ENCODE measurements around the gene C5orf34.
"Not testable (repeated sequence)": the region's sequence is repeated elsewhere in the genome, so short reads cannot be mapped to it uniquely, and the experiment has no call there.

C5orf34 gene

GRCh38 chr5:43511062-43511461, 3.9 kb downstream of the C5orf34 start:
- DNase-seq: not testable (repeated sequence)

- no peak for DNase-seq
Measured at GRCh38 chr5:43498581-43498980, 16.4 kb downstream of the C5orf34 start.

- DNase-seq: no peak
Measured at GRCh38 chr5:43497311-43498104, 17.4 kb downstream of the C5orf34 start.

GRCh38 chr5:43491326-43491725, 23.6 kb downstream of the C5orf34 start:
- DNase-seq: no peak

GRCh38 chr5:43486353-43486752, 28.6 kb downstream of the C5orf34 start:
- DNase-seq: no peak

- DNase-seq: no peak
Measured at GRCh38 chr5:43485406-43485805, 29.5 kb downstream of the C5orf34 start.

- DNase-seq: peak; percentile 76
Measured at GRCh38 chr5:43484106-43484849, 30.7 kb downstream of the C5orf34 start.

- peak; percentile 74 for DNase-seq
Measured at GRCh38 chr5:43483298-43484105, 31.4 kb downstream of the C5orf34 start, which contains the start of gene TMEM267. TMEM267 (minus strand) TSS chr5:43483865; CDS start chr5:43453969, 29,896 bp downstream.

GRCh38 chr5:43482490-43483297, 32.3 kb downstream of the C5orf34 start:
- DNase-seq: no peak

GRCh38 chr5:43469671-43470391, 45.1 kb downstream of the C5orf34 start:
- DNase-seq: no peak

GRCh38 chr5:43467100-43467499, 47.8 kb downstream of the C5orf34 start:
- no peak for DNase-seq

- not testable (repeated sequence) for DNase-seq
Measured at GRCh38 chr5:43465455-43465854, 49.5 kb downstream of the C5orf34 start.

GRCh38 chr5:43461066-43461465, 53.9 kb downstream of the C5orf34 start:
- DNase-seq: no peak

- DNase-seq: no peak
Measured at GRCh38 chr5:43456556-43456955, 58.4 kb downstream of the C5orf34 start.

- DNase-seq: not testable (repeated sequence)
Measured at GRCh38 chr5:43441575-43441974, 73.4 kb downstream of the C5orf34 start.

GRCh38 chr5:43437062-43437660, 77.8 kb downstream of the C5orf34 start:
- no peak for DNase-seq

Measured in activated T-cell treated with anti-CD3 and anti-CD28 coated beads for 4 hours (primary cell).